Thyroid gland (tissue), 4 donors: ENCODE data around the gene DNM2. TPM values are rescaled to one million over a fixed set of nuclear protein-coding genes. Genes with fewer than 3 reads are reported as not detected.
"Not testable (repeated sequence)": the region's sequence is repeated elsewhere in the genome, so short reads cannot be mapped to it uniquely, and the experiment has no call there.

Experiments
- DNase-seq, 2 donors: peaks; one replicate each; pipeline ENCODE4 v3.0.0-alpha.2; 2019
- H3K27ac ChIP-seq, 3 donors: fragments of 200-600 bp; sonication (generic); 1 replicate in 2 of 3; 2 replicates in 1 of 3; pipeline ENCODE4 v1.5.1; 2016 to 2019; ENCODE audit warnings: mild to moderate bottlenecking in 1 of 3, moderate library complexity in 1 of 3
- H3K27me3 ChIP-seq: fragments of 200-600 bp; sonication (generic); one replicate; pipeline ENCODE4 v1.5.1; 2019
- H3K36me3 ChIP-seq, 2 donors: fragments of 200-600 bp; sonication (generic); one replicate each; pipeline ENCODE4 v1.5.1; 2016 to 2019
- H3K4me1 ChIP-seq, 2 donors: fragments of 200-600 bp; sonication (generic); one replicate each; pipeline ENCODE4 v1.5.1; 2017 to 2019
- H3K4me3 ChIP-seq, 3 donors: fragments of 200-600 bp; sonication (generic); replicated peaks in 1 of 3; 1 replicate in 2 of 3; 2 replicates in 1 of 3; pipeline ENCODE4 v1.5.1; 2016; ENCODE audit warnings: mild to moderate bottlenecking in 1 of 3
- H3K9me3 ChIP-seq: fragments of 200-600 bp; sonication (generic); one replicate; pipeline ENCODE4 v1.5.1; 2017
- CTCF ChIP-seq, 6 experiments: fragments of 200-600 bp in 3 of 6; fragments of 450-650 bp in 3 of 6; sonication (generic) in 3 of 6; IDR thresholded peaks; one replicate each; pipeline ENCODE4 v1.5.1; 2016 to 2019; ENCODE audit warnings: antibody characterized with exemption in 6 of 6, mild to moderate bottlenecking in 2 of 6, inconsistent platforms in 1 of 6, moderate library complexity in 1 of 6
- POLR2A ChIP-seq, 2 donors: fragments of 450-650 bp; IDR thresholded peaks; one replicate each; pipeline ENCODE4 v1.6.1; 2017; ENCODE audit warnings: antibody characterized with exemption in 2 of 2, mild to moderate bottlenecking in 2 of 2, moderate library complexity in 1 of 2
- WGBS, 2 donors: methylation state at CpG; one replicate each; pipeline ENCODE4 v1.1.5; 2017; 5-methylcytosine and 5-hydroxymethylcytosine counted together
- intact Hi-C: fragments of 100-400 bp; cut with DNase I; formaldehyde crosslinking; loops from one replicate; pipeline ENCODE4 v1.15.1; 2023
- total RNA-seq, 4 donors: library from RNA; depleted of rRNA; stranded (reverse); fragments of >200 nt; gene quantifications; one replicate each; pipeline ENCODE4 v1.2.3, GENCODE V29; 2016

DNM2 gene
- total RNA-seq, 4 donors from 2014 or later = 95.1 to 155 (median 120) TPM

- no peaks in the 10 kb centered on the region for H3K36me3 ChIP-seq
- WGBS, 2 donors = 74 to 78% methylated on average over 6 of the region's 6 CpGs
- H3K9me3 ChIP-seq = no peaks in the 10 kb centered on the region
- TF ChIP-seq CTCF (IDR thresholded peaks at IDR 0.05) (no peak), POLR2A (IDR thresholded peaks at IDR 0.05) (no peak)
- intact Hi-C loops = loop anchor here (5.0 kb wide), 2 partner anchors 95 to 145 kb away; partner anchors contain the start of gene DNM2
- no peak for DNase-seq
- peak overlapping the region; percentile 42 to 72 (median 65) for H3K27ac ChIP-seq
- no peaks in the 10 kb centered on the region for H3K27me3 ChIP-seq
- H3K4me3 ChIP-seq = no peak overlapping the region
- peaks cover 0 to 20% of the 10 kb centered on the region in 2 donors for H3K4me1 ChIP-seq
Measured at GRCh38 chr19:10862561-10863106, 144.8 kb downstream of the DNM2 start.

GRCh38 chr19:10863107-10863717, 145.3 kb downstream of the DNM2 start:
- Histone ChIP-seq H3K27ac (peak overlapping the region; percentile 42 to 72 (median 65)), H3K4me3 (no peak overlapping the region), H3K4me1 (peaks cover 0 to 20% of the 10 kb centered on the region in 2 donors), H3K27me3 (no peaks in the 10 kb centered on the region), H3K36me3 (no peaks in the 10 kb centered on the region), H3K9me3 (no peaks in the 10 kb centered on the region)
- DNase-seq = peak; percentile 87 to 88
- TF ChIP-seq CTCF (IDR thresholded peaks at IDR 0.05) (no peak), POLR2A (IDR thresholded peaks at IDR 0.05) (no peak)
- WGBS, 2 donors = 43% methylated on average over 16 to 18 of the region's 18 CpGs
- intact Hi-C loops = loop anchor here (5.0 kb wide), 2 partner anchors 96 to 146 kb away; partner anchors contain the start of gene DNM2

GRCh38 chr19:10864538-10864899, 146.6 kb downstream of the DNM2 start:
- intact Hi-C loops = loop anchor here (5.0 kb wide), 2 partner anchors 97 to 147 kb away; partner anchors contain the start of gene DNM2
- Histone ChIP-seq H3K4me3 (no peak overlapping the region), H3K27ac (peak overlapping the region in 1 of 3 donors; percentile 65), H3K36me3 (no peaks in the 10 kb centered on the region), H3K9me3 (no peaks in the 10 kb centered on the region), H3K4me1 (peaks cover 0 to 20% of the 10 kb centered on the region in 2 donors), H3K27me3 (no peaks in the 10 kb centered on the region)
- WGBS, 2 donors = 18 to 22% methylated on average over 6 of the region's 6 CpGs
- TF ChIP-seq POLR2A (IDR thresholded peaks at IDR 0.05) (no peak), CTCF (IDR thresholded peaks at IDR 0.05) (peak; percentile 64 to 96 (median 81))
- DNase-seq = peak; percentile 81 to 87

- Histone ChIP-seq H3K27ac (no peak overlapping the region), H3K4me1 (peaks cover 3 to 20% of the 10 kb centered on the region in 2 donors), H3K27me3 (no peaks in the 10 kb centered on the region), H3K9me3 (no peaks in the 10 kb centered on the region), H3K4me3 (no peak overlapping the region), H3K36me3 (no peaks in the 10 kb centered on the region)
- TF ChIP-seq CTCF (IDR thresholded peaks at IDR 0.05) (no peak), POLR2A (IDR thresholded peaks at IDR 0.05) (no peak)
- no peak for DNase-seq
- 92 to 93% methylated on average over 10 of the region's 10 CpGs for WGBS, 2 donors
- intact Hi-C loops = no loop called here
Measured at GRCh38 chr19:10866495-10866894, 148.6 kb downstream of the DNM2 start.

- Histone ChIP-seq H3K4me1 (peaks cover 10 to 17% of the 10 kb centered on the region in 2 donors), H3K27ac (no peak overlapping the region), H3K36me3 (no peaks in the 10 kb centered on the region), H3K27me3 (no peaks in the 10 kb centered on the region), H3K4me3 (no peak overlapping the region), H3K9me3 (no peaks in the 10 kb centered on the region)
- intact Hi-C loops = no loop called here
- TF ChIP-seq POLR2A (IDR thresholded peaks at IDR 0.05) (no peak), CTCF (IDR thresholded peaks at IDR 0.05) (no peak)
- no peak for DNase-seq
- WGBS, 2 donors = 86 to 92% methylated on average over 10 of the region's 10 CpGs
Measured at GRCh38 chr19:10868872-10869547, 151.1 kb downstream of the DNM2 start.

GRCh38 chr19:10869872-10870311, 152.0 kb downstream of the DNM2 start:
- DNase-seq, H3K27ac ChIP-seq, H3K9me3 ChIP-seq, H3K36me3 ChIP-seq, H3K27me3 ChIP-seq, H3K4me3 ChIP-seq: not testable (repeated sequence)
- WGBS, 2 donors = 91 to 94% methylated on average over 11 of the region's 11 CpGs
- peaks cover 10% of the 10 kb centered on the region in 2 donors for H3K4me1 ChIP-seq
- intact Hi-C loops = loop anchor here (10.0 kb wide), 1 partner anchor 55 kb away; the partner anchor contains the start of genes TIMM29 and YIPF2
